ENCODE measurements around the gene GXYLT1.

The GXYLT1 gene

DNA sequence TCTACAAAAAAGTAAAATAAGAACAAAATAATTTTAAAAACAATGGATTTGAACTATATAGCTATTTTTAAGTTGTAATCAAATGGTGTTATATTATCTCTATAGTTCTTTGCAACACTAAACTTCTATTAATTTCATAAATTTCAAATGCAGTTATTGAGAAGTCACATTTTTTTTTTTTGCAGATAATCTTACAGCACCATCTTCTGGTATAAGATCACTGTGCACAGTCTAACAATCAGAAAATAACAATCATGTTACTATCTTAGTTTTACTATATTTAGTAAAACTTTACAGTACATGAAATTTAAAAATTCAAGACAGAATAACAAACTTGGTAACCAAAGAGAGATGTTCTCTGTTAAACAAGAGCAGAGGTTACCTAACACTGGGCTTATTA, 40.6 kb downstream of the GXYLT1 start:
- no peak for TF ChIP-seq SIN3A (IDR thresholded peaks at IDR 0.05; ENCODE audit: borderline replicate concordance, insufficient read depth, low read length)
- TF ChIP-seq, protein P1, sequence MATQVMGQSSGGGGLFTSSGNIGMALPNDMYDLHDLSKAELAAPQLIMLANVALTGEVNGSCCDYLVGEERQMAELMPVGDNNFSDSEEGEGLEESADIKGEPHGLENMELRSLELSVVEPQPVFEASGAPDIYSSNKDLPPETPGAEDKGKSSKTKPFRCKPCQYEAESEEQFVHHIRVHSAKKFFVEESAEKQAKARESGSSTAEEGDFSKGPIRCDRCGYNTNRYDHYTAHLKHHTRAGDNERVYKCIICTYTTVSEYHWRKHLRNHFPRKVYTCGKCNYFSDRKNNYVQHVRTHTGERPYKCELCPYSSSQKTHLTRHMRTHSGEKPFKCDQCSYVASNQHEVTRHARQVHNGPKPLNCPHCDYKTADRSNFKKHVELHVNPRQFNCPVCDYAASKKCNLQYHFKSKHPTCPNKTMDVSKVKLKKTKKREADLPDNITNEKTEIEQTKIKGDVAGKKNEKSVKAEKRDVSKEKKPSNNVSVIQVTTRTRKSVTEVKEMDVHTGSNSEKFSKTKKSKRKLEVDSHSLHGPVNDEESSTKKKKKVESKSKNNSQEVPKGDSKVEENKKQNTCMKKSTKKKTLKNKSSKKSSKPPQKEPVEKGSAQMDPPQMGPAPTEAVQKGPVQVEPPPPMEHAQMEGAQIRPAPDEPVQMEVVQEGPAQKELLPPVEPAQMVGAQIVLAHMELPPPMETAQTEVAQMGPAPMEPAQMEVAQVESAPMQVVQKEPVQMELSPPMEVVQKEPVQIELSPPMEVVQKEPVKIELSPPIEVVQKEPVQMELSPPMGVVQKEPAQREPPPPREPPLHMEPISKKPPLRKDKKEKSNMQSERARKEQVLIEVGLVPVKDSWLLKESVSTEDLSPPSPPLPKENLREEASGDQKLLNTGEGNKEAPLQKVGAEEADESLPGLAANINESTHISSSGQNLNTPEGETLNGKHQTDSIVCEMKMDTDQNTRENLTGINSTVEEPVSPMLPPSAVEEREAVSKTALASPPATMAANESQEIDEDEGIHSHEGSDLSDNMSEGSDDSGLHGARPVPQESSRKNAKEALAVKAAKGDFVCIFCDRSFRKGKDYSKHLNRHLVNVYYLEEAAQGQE (IDR thresholded peaks at IDR 0.05; ENCODE audit: insufficient read depth in 1 of 2, low read depth in 2 of 2, low read length in 2 of 2), result no peak
- TF ChIP-seq TAF1 (IDR thresholded peaks at IDR 0.05; ENCODE audit: borderline replicate concordance, insufficient read depth, low read length), result no peak
- TF ChIP-seq POLR2AphosphoS5 (IDR thresholded peaks at IDR 0.05; ENCODE audit: low read depth, low read length), result no peak
- TF ChIP-seq FOXP2 (optimal IDR thresholded peaks at IDR 0.05; ENCODE audit: borderline replicate concordance, extremely low read depth, extremely low read length, insufficient read depth), result no peak

DNA sequence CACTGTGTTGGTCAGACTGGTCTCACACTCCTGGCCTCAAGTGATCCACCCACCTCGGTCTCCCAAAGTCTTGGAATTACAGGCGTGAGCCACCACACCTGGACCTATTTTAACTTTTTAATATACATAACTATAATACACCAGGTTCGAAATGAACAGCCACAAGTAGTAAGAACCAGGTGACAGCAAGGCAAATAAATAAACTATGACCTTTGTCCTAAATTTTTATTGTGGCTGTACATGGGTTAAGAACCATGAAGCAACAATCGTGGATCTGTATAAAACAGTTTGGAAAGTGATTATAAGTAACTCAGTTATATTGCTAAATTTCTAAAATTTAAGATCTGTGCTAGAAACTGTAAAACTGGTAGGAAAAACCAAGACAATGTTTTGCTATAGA, 41.5 kb downstream of the GXYLT1 start:
- no peak for TF ChIP-seq TAF1 (IDR thresholded peaks at IDR 0.05; ENCODE audit: borderline replicate concordance, insufficient read depth, low read length)
- TF ChIP-seq FOXP2 (optimal IDR thresholded peaks at IDR 0.05; ENCODE audit: borderline replicate concordance, extremely low read depth, extremely low read length, insufficient read depth), result no peak
- TF ChIP-seq POLR2AphosphoS5 (IDR thresholded peaks at IDR 0.05; ENCODE audit: low read depth, low read length), result no peak
- TF ChIP-seq SIN3A (IDR thresholded peaks at IDR 0.05; ENCODE audit: borderline replicate concordance, insufficient read depth, low read length), result no peak
- TF ChIP-seq, protein P1 (IDR thresholded peaks at IDR 0.05; ENCODE audit: insufficient read depth in 1 of 2, low read depth in 2 of 2, low read length in 2 of 2), result no peak

DNA sequence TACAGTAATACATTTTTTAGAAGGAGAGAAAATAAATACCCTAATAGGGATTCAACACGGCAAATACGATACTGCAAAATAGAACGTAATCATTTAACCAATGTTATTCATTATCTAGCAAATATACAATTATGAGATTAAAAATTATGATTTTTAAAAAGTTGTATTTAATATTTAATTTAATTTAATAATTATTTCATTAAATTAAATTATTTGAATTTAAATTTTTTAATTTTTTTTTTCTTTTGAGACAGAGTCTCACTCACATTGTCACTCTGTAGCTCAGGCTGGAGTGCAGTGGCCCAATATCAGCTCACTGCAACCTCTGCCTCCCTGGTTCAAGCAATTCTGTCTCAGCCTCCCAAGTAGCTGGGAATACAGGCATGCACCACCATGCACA, 42.0 kb downstream of the GXYLT1 start:
- TF ChIP-seq FOXP2 (optimal IDR thresholded peaks at IDR 0.05; ENCODE audit: borderline replicate concordance, extremely low read depth, extremely low read length, insufficient read depth) (no peak), SIN3A (IDR thresholded peaks at IDR 0.05; ENCODE audit: borderline replicate concordance, insufficient read depth, low read length) (no peak), TAF1 (IDR thresholded peaks at IDR 0.05; ENCODE audit: borderline replicate concordance, insufficient read depth, low read length) (no peak), POLR2AphosphoS5 (IDR thresholded peaks at IDR 0.05; ENCODE audit: low read depth, low read length) (no peak)
- TF ChIP-seq, protein P1 (IDR thresholded peaks at IDR 0.05; ENCODE audit: insufficient read depth in 1 of 2, low read depth in 2 of 2, low read length in 2 of 2), result no peak

DNA sequence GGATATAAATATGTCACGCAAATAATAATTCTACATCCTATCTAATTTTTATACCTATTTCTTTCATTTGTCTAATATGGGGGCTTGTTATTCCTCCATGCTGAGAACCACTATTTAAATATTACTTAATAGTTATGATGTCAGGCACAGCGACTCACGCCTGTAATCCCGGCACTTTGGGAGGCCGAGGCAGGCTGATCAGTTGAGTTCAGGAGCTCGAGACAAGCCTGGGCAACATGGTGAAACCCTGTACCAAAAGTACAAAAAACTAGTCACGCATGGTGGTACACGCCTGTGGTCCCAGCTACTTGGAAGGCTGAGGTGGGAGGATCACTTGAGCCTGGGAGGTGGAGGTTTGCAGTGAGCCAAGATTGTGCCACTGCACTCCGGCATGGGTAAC, 45.2 kb downstream of the GXYLT1 start:
- no peak for TF ChIP-seq FOXP2 (optimal IDR thresholded peaks at IDR 0.05; ENCODE audit: borderline replicate concordance, extremely low read depth, extremely low read length, insufficient read depth)
- TF ChIP-seq, protein P1 (IDR thresholded peaks at IDR 0.05; ENCODE audit: insufficient read depth in 1 of 2, low read depth in 2 of 2, low read length in 2 of 2), result no peak
- no peak for TF ChIP-seq SIN3A (IDR thresholded peaks at IDR 0.05; ENCODE audit: borderline replicate concordance, insufficient read depth, low read length)
- no peak for TF ChIP-seq POLR2AphosphoS5 (IDR thresholded peaks at IDR 0.05; ENCODE audit: low read depth, low read length)
- no peak for TF ChIP-seq TAF1 (IDR thresholded peaks at IDR 0.05; ENCODE audit: borderline replicate concordance, insufficient read depth, low read length)

DNA sequence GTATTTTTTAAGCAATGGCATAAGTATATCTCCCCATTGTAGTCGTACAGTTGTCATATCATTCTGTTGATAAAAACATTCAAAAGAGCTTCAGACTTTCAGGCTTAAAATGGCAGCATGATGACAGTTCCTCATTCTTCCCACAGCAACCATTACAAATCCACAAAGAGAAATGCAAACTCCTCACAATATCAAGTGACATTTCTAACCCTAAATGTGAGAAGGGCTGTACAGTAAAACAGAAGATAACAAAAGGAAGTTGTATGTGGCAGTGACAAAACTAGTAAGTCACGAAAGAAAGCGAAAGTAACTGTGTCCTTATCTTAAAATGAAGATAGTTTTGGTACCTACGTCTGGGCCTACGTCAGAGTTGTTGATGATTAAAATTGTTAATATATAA, 46.7 kb downstream of the GXYLT1 start:
- TF ChIP-seq TAF1 (IDR thresholded peaks at IDR 0.05; ENCODE audit: borderline replicate concordance, insufficient read depth, low read length) (no peak), FOXP2 (optimal IDR thresholded peaks at IDR 0.05; ENCODE audit: borderline replicate concordance, extremely low read depth, extremely low read length, insufficient read depth) (no peak), SIN3A (IDR thresholded peaks at IDR 0.05; ENCODE audit: borderline replicate concordance, insufficient read depth, low read length) (no peak), POLR2AphosphoS5 (IDR thresholded peaks at IDR 0.05; ENCODE audit: low read depth, low read length) (no peak)
- TF ChIP-seq, protein P1 (IDR thresholded peaks at IDR 0.05; ENCODE audit: insufficient read depth in 1 of 2, low read depth in 2 of 2, low read length in 2 of 2), result no peak

Data from PFSK-1 (cell line).